Stimulated activated CD8-positive, alpha-beta memory T cell treated with anti-CD3 and anti-CD28 coated beads, Interleukin-12 subunit alpha, Interleukin-12 subunit beta, amount 100 ng/mL, for 4 hours (primary cell): ENCODE results near the gene LPAR2.
"Not testable (repeated sequence)": the region's sequence is repeated elsewhere in the genome, so short reads cannot be mapped to it uniquely, and the experiment has no call there.

Experiments
- DNase-seq: peaks from one replicate; pipeline ENCODE4 v3.0.0-alpha.2; 2020; ENCODE audit warnings: low read depth

The LPAR2 gene

GRCh38 chr19:19627621-19628500, at the start of gene LPAR2:
TSS of gene LPAR2 (minus strand) at chr19:19628220. CDS start at chr19:19627275, 945 bp downstream.
- peak; percentile 74 for DNase-seq

GRCh38 chr19:19677579-19677978, 49.6 kb upstream of the LPAR2 start:
- no peak for DNase-seq

GRCh38 chr19:19674315-19674714, 46.3 kb upstream of the LPAR2 start:
- no peak for DNase-seq

GRCh38 chr19:19672816-19673215, 44.8 kb upstream of the LPAR2 start:
- no peak for DNase-seq

GRCh38 chr19:19670070-19670551, 42.1 kb upstream of the LPAR2 start:
- no peak for DNase-seq

GRCh38 chr19:19668230-19669012, 40.4 kb upstream of the LPAR2 start, which contains the start of gene ZNF101:
TSS of gene ZNF101 (plus strand) at chr19:19668839. CDS start at chr19:19668964, 125 bp downstream.
- DNase-seq, result peak; percentile 86

- not testable (repeated sequence) for DNase-seq
These were observed 37.5 kb upstream of the LPAR2 start for GRCh38 chr19:19665420-19665948.

GRCh38 chr19:19663256-19664120, 35.5 kb upstream of the LPAR2 start, which contains the start of gene ATP13A1:
TSS of gene ATP13A1 (minus strand) at chr19:19663676. CDS start at chr19:19663666, 10 bp downstream.
- peak; percentile 90 for DNase-seq

- no peak for DNase-seq
These were observed 34.8 kb upstream of the LPAR2 start for GRCh38 chr19:19662871-19663255.

GRCh38 chr19:19662344-19662743, 34.3 kb upstream of the LPAR2 start:
- DNase-seq, result no peak

GRCh38 chr19:19661675-19662251, 33.7 kb upstream of the LPAR2 start:
- DNase-seq, result no peak

- no peak for DNase-seq
These were observed 33.2 kb upstream of the LPAR2 start for GRCh38 chr19:19661141-19661674.

- no peak for DNase-seq
These were observed 31.7 kb upstream of the LPAR2 start for GRCh38 chr19:19659646-19660245.

GRCh38 chr19:19657397-19657783, 29.4 kb upstream of the LPAR2 start:
- DNase-seq, result no peak

- no peak for DNase-seq
These were observed 28.7 kb upstream of the LPAR2 start for GRCh38 chr19:19656451-19657396.

GRCh38 chr19:19655641-19656343, 27.8 kb upstream of the LPAR2 start:
- no peak for DNase-seq

- DNase-seq, result no peak
These were observed 27.1 kb upstream of the LPAR2 start for GRCh38 chr19:19655051-19655594.

- DNase-seq, result no peak
These were observed 26.4 kb upstream of the LPAR2 start for GRCh38 chr19:19654441-19654840.
